Measurements from ENCODE around the gene TAF4. TPM values are rescaled to one million over a fixed set of nuclear protein-coding genes. Genes with fewer than 3 reads are reported as not detected.
A peak's percentile ranks its signal among the peaks of the same experiment; 100 is the strongest.
"Not testable (repeated sequence)": the region's sequence is repeated elsewhere in the genome, so short reads cannot be mapped to it uniquely, and the experiment has no call there.

TAF4 gene
- 10 to 100 TPM in 9 of 10 donors, 1 to 10 TPM in 1; 9.9 to 17.1 (median 13.4) TPM for polyA plus RNA-seq (ENCODE audit: insufficient read length in 10 of 10)
- long read RNA-seq, donor 1, full-length matches to known transcripts: 1 of 1 reads
- long read RNA-seq, donor 1, partial matches to known transcripts: 0 of 1 reads
- long read RNA-seq, donor 1, other reads (novel, unspliced or antisense): 0 of 1 reads
- long read RNA-seq, donor 2: 0 reads
- long read RNA-seq, donor 3, partial matches to known transcripts: 0 of 1 reads
- long read RNA-seq, donor 3, other reads (novel, unspliced or antisense): 0 of 1 reads
- long read RNA-seq, donor 4, full-length matches to known transcripts: 1 of 1 reads
- long read RNA-seq, donor 4, partial matches to known transcripts: 0 of 1 reads
- long read RNA-seq, donor 4, other reads (novel, unspliced or antisense): 0 of 1 reads
- long read RNA-seq, donor 5: 0 reads
- long read RNA-seq, donor 6, partial matches to known transcripts: 0 of 1 reads
- long read RNA-seq, donor 6, other reads (novel, unspliced or antisense): 0 of 1 reads
- long read RNA-seq, donor 7, partial matches to known transcripts: 0 of 1 reads
- long read RNA-seq, donor 7, other reads (novel, unspliced or antisense): 0 of 1 reads
- long read RNA-seq, donor 8: 0 reads
- long read RNA-seq, donor 9: 0 reads

GRCh38 chr20:62065674-62066338, at the start of gene TAF4:
Gene TAF4, minus strand, starts transcription at chr20:62065881. Its CDS starts 71 bp downstream, at chr20:62065810.
- peak; percentile 69 to 88 (median 87) for DNase-seq

- DNase-seq: no peak
These were observed 49.2 kb upstream of the TAF4 start for GRCh38 chr20:62114894-62115293.

GRCh38 chr20:62112368-62112767, 46.7 kb upstream of the TAF4 start:
- no peak for DNase-seq

- DNase-seq: no peak
These were observed 45.5 kb upstream of the TAF4 start for GRCh38 chr20:62111148-62111547.

- DNase-seq: no peak
These were observed 39.9 kb upstream of the TAF4 start for GRCh38 chr20:62105592-62105991.

- DNase-seq: peak in 2 of 3 donors; percentile 27 to 66
These were observed 39.2 kb upstream of the TAF4 start for GRCh38 chr20:62104791-62105345.

GRCh38 chr20:62104234-62104789, 38.6 kb upstream of the TAF4 start:
- DNase-seq: no peak

- DNase-seq: no peak
These were observed 38.0 kb upstream of the TAF4 start for GRCh38 chr20:62103508-62104233.

- DNase-seq: no peak
These were observed 35.4 kb upstream of the TAF4 start for GRCh38 chr20:62101078-62101477.

- DNase-seq: no peak
These were observed 32.3 kb upstream of the TAF4 start for GRCh38 chr20:62097881-62098407.

GRCh38 chr20:62096421-62097380, 31.0 kb upstream of the TAF4 start:
- DNase-seq: no peak

GRCh38 chr20:62089393-62089792, 23.7 kb upstream of the TAF4 start:
- no peak for DNase-seq

- DNase-seq: no peak
These were observed 22.8 kb upstream of the TAF4 start for GRCh38 chr20:62088258-62089127.

GRCh38 chr20:62087632-62088031, 22.0 kb upstream of the TAF4 start:
- no peak for DNase-seq

- peak in 1 of 3 donors; percentile 5 for DNase-seq
These were observed 21.5 kb upstream of the TAF4 start for GRCh38 chr20:62087227-62087626.

- DNase-seq: no peak
These were observed 19.5 kb upstream of the TAF4 start for GRCh38 chr20:62085206-62085605.

- DNase-seq: not testable (repeated sequence)
These were observed 18.5 kb upstream of the TAF4 start for GRCh38 chr20:62084224-62084623.

GRCh38 chr20:62083312-62083711, 17.6 kb upstream of the TAF4 start:
- no peak for DNase-seq
